ENCODE measurements around the gene PPM1D.

PPM1D gene

GRCh38 chr17:60618854-60619526 lies 19.0 kb downstream of the PPM1D start:
- TF ChIP-seq ZNF658 (tag by site-specific recombination; IDR thresholded peaks at IDR 0.05) (no peak), PRDM1 (tag by site-specific recombination; IDR thresholded peaks at IDR 0.05) (no peak), FEZF1 (tag by site-specific recombination; IDR thresholded peaks at IDR 0.05) (no peak), ZSCAN30 (tag by site-specific recombination; IDR thresholded peaks at IDR 0.05) (no peak), GFI1B (tag by site-specific recombination; IDR thresholded peaks at IDR 0.05) (no peak), ZFP3 (tag by site-specific recombination; IDR thresholded peaks at IDR 0.05; ENCODE audit: low read depth) (no peak), ZXDB (tag by site-specific recombination; IDR thresholded peaks at IDR 0.05) (no peak), ZBTB21 (tag by site-specific recombination; IDR thresholded peaks at IDR 0.05) (no peak), ZNF791 (tag by site-specific recombination; IDR thresholded peaks at IDR 0.05) (no peak)
- H3K4me3 ChIP-seq (ENCODE audit: low read depth, low read length), result no peak overlapping the region
- ChIA-PET CTCF (interaction anchor here (1.3 to 1.9 kb wide), 2 partner anchors 18 to 21 kb away, joined by 3 to 9 read pairs; no protein-coding TSS in a partner anchor), POLR2A (no interaction called here)
- H3K4me1 ChIP-seq (ENCODE audit: control insufficient read depth, insufficient read depth, low read length), result peaks cover 15% of the 10 kb centered on the region
- H3K27ac ChIP-seq (ENCODE audit: extremely low read depth, low read depth, low read length), result no peak overlapping the region
- peaks cover 9 to 12% of the 10 kb centered on the region in 2 experiments for H3K36me3 ChIP-seq (ENCODE audit: control insufficient read depth in 2 of 2, insufficient read depth in 1 of 2, low read length in 2 of 2)
- no peaks in the 10 kb centered on the region for H3K9me3 ChIP-seq (ENCODE audit: control insufficient read depth, insufficient read depth, low read depth, low read length)

DNA sequence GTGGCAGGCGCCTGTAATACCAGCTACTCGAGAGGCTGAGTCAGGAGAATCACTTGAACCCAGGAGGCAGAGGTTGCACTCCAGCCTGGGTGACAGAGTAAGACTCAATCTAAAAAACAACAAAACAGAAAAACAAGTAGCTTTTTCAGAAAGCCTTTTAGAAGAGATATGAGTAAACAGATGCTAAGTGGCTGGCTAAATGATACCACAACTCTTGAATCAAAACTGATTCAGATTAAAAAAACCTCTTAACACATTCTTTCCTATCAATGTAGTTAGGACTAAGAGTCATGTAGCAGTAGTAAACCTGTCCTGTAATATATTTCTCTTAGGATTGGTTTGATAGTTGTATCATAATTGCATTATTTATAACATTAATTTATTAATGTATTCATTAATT lies 23.0 kb downstream of the PPM1D start:
- Histone ChIP-seq H3K4me1 (ENCODE audit: control insufficient read depth, insufficient read depth, low read length) (peaks cover 18% of the 10 kb centered on the region), H3K27ac (ENCODE audit: extremely low read depth, low read depth, low read length) (no peak overlapping the region), H3K36me3 (ENCODE audit: control insufficient read depth in 2 of 2, insufficient read depth in 1 of 2, low read length in 2 of 2) (peaks cover 14% of the 10 kb centered on the region in 2 experiments), H3K9me3 (ENCODE audit: control insufficient read depth, insufficient read depth, low read depth, low read length) (no peaks in the 10 kb centered on the region), H3K4me3 (ENCODE audit: low read depth, low read length) (no peak overlapping the region)
- CTCF ChIA-PET, result interaction anchor here (0.6 to 2.6 kb wide), 7 partner anchors 10 to 58 kb away, joined by 3 to 9 read pairs (median 5); no protein-coding TSS in a partner anchor
- POLR2A ChIA-PET, result no interaction called here
- TF ChIP-seq ZBTB20 (tag by site-specific recombination; IDR thresholded peaks at IDR 0.05), result no peak
- no peak for TF ChIP-seq PATZ1 (tag by site-specific recombination; IDR thresholded peaks at IDR 0.05)
- no peak for TF ChIP-seq ZNF2 (tag by site-specific recombination; IDR thresholded peaks at IDR 0.05)
- TF ChIP-seq ZNF600 (tag by site-specific recombination; IDR thresholded peaks at IDR 0.05), result no peak
- TF ChIP-seq SETDB1 (IDR thresholded peaks at IDR 0.05; ENCODE audit: insufficient read length, low read length), result no peak

DNA sequence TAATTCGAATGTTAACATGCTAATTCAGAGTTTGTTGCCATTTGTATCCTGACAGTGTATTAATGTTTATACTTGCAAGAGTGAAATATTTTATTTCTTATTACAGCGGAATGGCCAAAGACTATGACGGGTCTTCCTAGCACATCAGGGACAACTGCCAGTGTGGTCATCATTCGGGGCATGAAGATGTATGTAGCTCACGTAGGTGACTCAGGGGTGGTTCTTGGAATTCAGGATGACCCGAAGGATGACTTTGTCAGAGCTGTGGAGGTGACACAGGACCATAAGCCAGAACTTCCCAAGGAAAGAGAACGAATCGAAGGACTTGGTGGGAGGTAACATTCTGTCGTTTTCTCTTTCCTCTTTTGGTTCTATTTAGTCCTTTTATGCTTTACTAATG lies 23.4 kb downstream of the PPM1D start:
- ChIA-PET CTCF (interaction anchor here (0.6 to 2.6 kb wide), 6 partner anchors 13 to 54 kb away, joined by 3 to 9 read pairs (median 4); no protein-coding TSS in a partner anchor), POLR2A (no interaction called here)
- H3K4me3 ChIP-seq (ENCODE audit: low read depth, low read length), result no peak overlapping the region
- peaks cover 22% of the 10 kb centered on the region for H3K4me1 ChIP-seq (ENCODE audit: control insufficient read depth, insufficient read depth, low read length)
- no peak for TF ChIP-seq ZNF280C (tag by site-specific recombination; IDR thresholded peaks at IDR 0.05)
- TF ChIP-seq YY2 (tag by site-specific recombination; IDR thresholded peaks at IDR 0.05), result no peak
- no peak for TF ChIP-seq ZNF121 (tag by site-specific recombination; IDR thresholded peaks at IDR 0.05)
- no peak for TF ChIP-seq ZNF621 (tag by site-specific recombination; IDR thresholded peaks at IDR 0.05)
- TF ChIP-seq ZNF184 (tag by site-specific recombination; IDR thresholded peaks at IDR 0.05), result no peak
- H3K9me3 ChIP-seq (ENCODE audit: control insufficient read depth, insufficient read depth, low read depth, low read length), result no peaks in the 10 kb centered on the region
- H3K27ac ChIP-seq (ENCODE audit: extremely low read depth, low read depth, low read length), result no peak overlapping the region
- H3K36me3 ChIP-seq (ENCODE audit: control insufficient read depth in 2 of 2, insufficient read depth in 1 of 2, low read length in 2 of 2), result peaks cover 14% of the 10 kb centered on the region in 2 experiments

Measured in HEK293 (cell line).